Mucosa of rectum (tissue), 2 donors: ENCODE results near the gene SCN5A.

ENCODE experiments used
- H3K27ac ChIP-seq, 2 donors: one replicate each; pipeline ENCODE4 v1.7.0; 2013; ENCODE audit warnings: inconsistent platforms in 2 of 2, low read depth in 2 of 2, low read length in 2 of 2
- H3K27me3 ChIP-seq, 2 donors: one replicate each; pipeline ENCODE4 v1.7.0; 2013; ENCODE audit warnings: low read length in 2 of 2; ENCODE audit not compliant: control insufficient read depth in 2 of 2, insufficient read depth in 2 of 2
- H3K36me3 ChIP-seq, 2 donors: one replicate each; pipeline ENCODE4 v1.7.0; 2013; ENCODE audit warnings: low read length in 2 of 2; ENCODE audit not compliant: control insufficient read depth in 2 of 2, insufficient read depth in 2 of 2
- H3K4me1 ChIP-seq, 2 donors: one replicate each; pipeline ENCODE4 v1.7.0; 2013; ENCODE audit warnings: low read length in 2 of 2, mild to moderate bottlenecking in 1 of 2; ENCODE audit not compliant: control insufficient read depth in 2 of 2, insufficient read depth in 2 of 2
- H3K4me3 ChIP-seq, 2 donors: one replicate each; pipeline ENCODE4 v1.7.0; 2013; ENCODE audit warnings: low read length in 2 of 2
- H3K9ac ChIP-seq, 2 donors: one replicate each; pipeline ENCODE4 v1.7.0; 2013; ENCODE audit warnings: low read length in 2 of 2, low read depth in 1 of 2, mild to moderate bottlenecking in 1 of 2
- H3K9me3 ChIP-seq, 2 donors: one replicate each; pipeline ENCODE4 v1.7.0; 2013; ENCODE audit warnings: low read length in 2 of 2; ENCODE audit not compliant: control insufficient read depth in 2 of 2
- donor health status: healthy.
- donor health status: Normal muscosa, but diverticular disease.

Gene SCN5A

GRCh38 chr3:38614651-38615352, 34.7 kb downstream of the SCN5A start:
- Histone ChIP-seq H3K9ac (no peak overlapping the region), H3K36me3 (no peaks in the 10 kb centered on the region), H3K27ac (no peak overlapping the region), H3K9me3 (no peaks in the 10 kb centered on the region), H3K27me3 (no peaks in the 10 kb centered on the region), H3K4me1 (no peaks in the 10 kb centered on the region), H3K4me3 (no peak overlapping the region)

DNA sequence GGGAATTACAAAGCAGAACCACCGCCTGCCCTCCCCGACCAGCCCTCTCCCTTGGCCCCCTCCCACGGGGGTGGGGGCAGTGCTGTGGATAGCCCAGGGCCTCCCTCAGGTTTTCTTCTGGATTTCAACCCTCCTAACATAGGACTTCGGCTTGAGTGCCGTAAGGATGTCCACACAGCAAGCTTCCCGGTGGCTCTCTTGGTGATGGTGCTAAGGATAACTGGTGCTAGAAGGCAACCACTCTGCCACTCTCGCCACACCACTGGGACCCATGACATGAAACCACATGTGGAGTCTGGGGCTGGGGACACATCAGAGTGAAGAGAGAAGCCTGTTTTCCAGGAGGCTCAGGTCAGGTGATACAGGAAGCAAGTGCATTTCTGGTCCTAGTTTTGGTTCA, 35.4 kb downstream of the SCN5A start:
- no peaks in the 10 kb centered on the region for H3K36me3 ChIP-seq
- no peaks in the 10 kb centered on the region for H3K27me3 ChIP-seq
- no peak overlapping the region for H3K27ac ChIP-seq
- H3K4me3 ChIP-seq: no peak overlapping the region
- no peak overlapping the region for H3K9ac ChIP-seq
- no peaks in the 10 kb centered on the region for H3K4me1 ChIP-seq
- no peaks in the 10 kb centered on the region for H3K9me3 ChIP-seq

DNA sequence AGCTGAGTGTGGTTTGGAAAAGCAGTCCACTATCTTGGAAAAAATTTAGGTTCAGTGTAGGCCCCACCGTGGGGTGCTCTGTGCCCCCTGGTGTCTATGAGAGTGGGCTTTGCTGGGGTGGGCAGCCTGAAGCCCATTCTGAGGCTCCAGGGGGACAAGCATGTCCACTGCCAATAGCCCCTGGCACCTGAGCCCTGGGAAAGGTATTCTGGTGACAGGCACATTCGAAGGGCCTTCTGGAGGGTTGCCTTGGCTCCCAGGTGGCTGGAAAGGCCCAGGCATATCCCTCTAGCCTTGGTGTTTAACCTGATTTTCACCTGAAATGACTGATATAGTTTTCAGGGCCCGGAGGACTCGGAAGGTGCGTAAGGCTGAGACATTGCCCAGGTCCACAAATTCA, 36.1 kb downstream of the SCN5A start:
- H3K9ac ChIP-seq: no peak overlapping the region
- H3K9me3 ChIP-seq: no peaks in the 10 kb centered on the region
- no peaks in the 10 kb centered on the region for H3K36me3 ChIP-seq
- H3K27me3 ChIP-seq: no peaks in the 10 kb centered on the region
- H3K4me1 ChIP-seq: no peaks in the 10 kb centered on the region
- no peak overlapping the region for H3K27ac ChIP-seq
- H3K4me3 ChIP-seq: no peak overlapping the region

DNA sequence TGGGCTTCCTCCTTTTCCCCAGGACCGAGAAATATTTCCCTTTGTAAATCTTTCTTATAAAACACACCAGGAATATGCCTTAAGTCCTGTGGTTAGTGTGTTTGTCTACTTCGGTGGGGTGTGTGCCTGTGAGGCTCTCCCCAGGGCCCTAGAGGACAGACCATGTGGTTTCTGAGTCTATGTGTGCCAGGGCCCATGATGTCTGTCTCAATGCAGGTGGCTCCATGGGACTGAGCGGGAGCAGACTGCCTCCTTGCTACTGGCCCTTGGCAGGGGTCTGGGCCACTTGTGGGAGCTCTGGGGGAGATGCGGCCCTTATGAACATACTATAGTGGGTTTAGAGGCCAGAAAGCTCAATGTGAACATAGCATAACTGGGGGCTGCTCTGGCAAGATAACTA, 37.6 kb downstream of the SCN5A start:
- H3K27me3 ChIP-seq: no peaks in the 10 kb centered on the region
- H3K4me1 ChIP-seq: no peaks in the 10 kb centered on the region
- H3K4me3 ChIP-seq: no peak overlapping the region
- H3K27ac ChIP-seq: no peak overlapping the region
- H3K9me3 ChIP-seq: no peaks in the 10 kb centered on the region
- no peaks in the 10 kb centered on the region for H3K36me3 ChIP-seq
- no peak overlapping the region for H3K9ac ChIP-seq

DNA sequence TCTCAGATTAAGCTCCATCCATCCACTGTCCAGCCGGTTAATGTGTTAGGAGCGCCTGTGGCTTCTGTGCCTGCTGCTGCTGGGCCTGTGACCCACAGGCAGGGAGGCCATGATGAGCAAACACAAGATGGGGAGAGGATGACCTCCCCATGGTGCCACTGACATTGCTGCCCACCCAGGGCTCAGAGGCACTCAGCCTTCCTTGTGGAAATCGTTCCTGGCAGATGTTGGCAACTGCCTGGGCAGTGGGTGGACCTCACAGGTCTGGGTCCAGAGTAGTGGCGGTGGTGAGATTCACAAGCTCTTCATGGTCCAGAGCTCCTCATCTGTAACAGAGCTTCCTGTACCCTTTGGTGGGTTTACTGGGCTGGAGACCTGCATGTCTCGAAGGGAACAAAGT, 38.6 kb downstream of the SCN5A start:
- no peaks in the 10 kb centered on the region for H3K27me3 ChIP-seq
- no peak overlapping the region for H3K9ac ChIP-seq
- H3K27ac ChIP-seq: no peak overlapping the region
- no peaks in the 10 kb centered on the region for H3K4me1 ChIP-seq
- H3K36me3 ChIP-seq: no peaks in the 10 kb centered on the region
- no peak overlapping the region for H3K4me3 ChIP-seq
- no peaks in the 10 kb centered on the region for H3K9me3 ChIP-seq

GRCh38 chr3:38610436-38610835, 39.1 kb downstream of the SCN5A start:
- H3K27ac ChIP-seq: no peak overlapping the region
- H3K9me3 ChIP-seq: no peaks in the 10 kb centered on the region
- no peaks in the 10 kb centered on the region for H3K36me3 ChIP-seq
- no peaks in the 10 kb centered on the region for H3K27me3 ChIP-seq
- no peaks in the 10 kb centered on the region for H3K4me1 ChIP-seq
- no peak overlapping the region for H3K9ac ChIP-seq
- H3K4me3 ChIP-seq: no peak overlapping the region

DNA sequence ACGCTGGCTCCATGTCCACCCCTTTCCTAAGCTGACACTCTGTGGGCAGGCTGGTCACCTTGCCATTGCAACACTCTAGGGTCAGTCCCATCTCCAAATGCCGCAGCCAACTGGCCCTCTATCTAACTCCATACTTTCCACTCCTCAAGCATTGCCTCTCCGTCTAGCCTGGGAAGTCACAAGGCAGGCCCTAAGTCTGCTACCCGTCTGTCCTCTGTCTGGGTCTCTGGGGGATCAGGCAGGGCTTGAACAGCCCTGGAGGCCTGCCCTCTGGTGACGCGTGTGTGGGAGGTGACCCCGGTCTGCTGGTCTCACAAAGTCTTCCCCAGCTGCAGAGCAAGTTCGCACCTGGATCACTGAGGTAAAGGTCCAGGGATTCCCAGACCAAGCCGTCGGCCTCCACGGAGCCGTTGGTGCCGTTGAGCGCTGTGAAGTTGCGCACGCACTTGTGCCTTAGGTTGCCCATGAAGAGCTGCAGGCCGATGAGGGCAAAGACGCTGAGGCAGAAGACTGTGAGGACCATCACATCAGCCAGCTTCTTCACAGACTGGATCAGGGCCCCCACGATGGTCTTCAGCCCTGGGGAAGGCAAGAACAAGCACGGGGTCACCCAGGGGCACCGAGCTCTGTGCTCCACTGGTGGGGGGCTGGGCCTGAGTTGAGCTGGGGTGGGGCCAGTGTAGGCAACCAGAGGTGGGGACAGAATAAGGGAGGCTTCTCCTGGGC, 39.9 kb downstream of the SCN5A start:
- no peak overlapping the region for H3K9ac ChIP-seq
- no peaks in the 10 kb centered on the region for H3K36me3 ChIP-seq
- H3K9me3 ChIP-seq: no peaks in the 10 kb centered on the region
- no peak overlapping the region for H3K27ac ChIP-seq
- H3K4me3 ChIP-seq: no peak overlapping the region
- no peaks in the 10 kb centered on the region for H3K27me3 ChIP-seq
- no peaks in the 10 kb centered on the region for H3K4me1 ChIP-seq

GRCh38 chr3:38608961-38609360, 40.5 kb downstream of the SCN5A start:
- Histone ChIP-seq H3K4me3 (no peak overlapping the region), H3K27me3 (no peaks in the 10 kb centered on the region), H3K4me1 (no peaks in the 10 kb centered on the region), H3K36me3 (no peaks in the 10 kb centered on the region), H3K27ac (no peak overlapping the region), H3K9me3 (no peaks in the 10 kb centered on the region), H3K9ac (no peak overlapping the region)

GRCh38 chr3:38608086-38608775, 41.3 kb downstream of the SCN5A start:
- Histone ChIP-seq H3K27ac (no peak overlapping the region), H3K27me3 (no peaks in the 10 kb centered on the region), H3K9me3 (no peaks in the 10 kb centered on the region), H3K9ac (no peak overlapping the region), H3K4me3 (no peak overlapping the region), H3K4me1 (no peaks in the 10 kb centered on the region), H3K36me3 (no peaks in the 10 kb centered on the region)

- Histone ChIP-seq H3K36me3 (no peaks in the 10 kb centered on the region), H3K4me3 (no peak overlapping the region), H3K27me3 (no peaks in the 10 kb centered on the region), H3K9ac (no peak overlapping the region), H3K27ac (no peak overlapping the region), H3K4me1 (no peaks in the 10 kb centered on the region), H3K9me3 (no peaks in the 10 kb centered on the region)
Observed at GRCh38 chr3:38606561-38606960, 42.9 kb downstream of the SCN5A start.
